Suprapubic skin (tissue), 4 donors: ENCODE results near the gene ZNF507.

ENCODE experiments used
- POLR2A ChIP-seq, 2 donors: fragments of 450-650 bp; IDR thresholded peaks; one replicate each; pipeline ENCODE4 v1.6.1; 2017; ENCODE audit warnings: antibody characterized with exemption in 2 of 2, mild to moderate bottlenecking in 2 of 2, moderate library complexity in 2 of 2
- POLR2AphosphoS5 ChIP-seq, 3 donors: sonication (generic); formaldehyde crosslinking; IDR thresholded peaks; one replicate each; pipeline ENCODE4 v1.6.1; 2017; ENCODE audit warnings: antibody characterized with exemption in 3 of 3
- TF ChIP-seq, protein P1 (sequence below), 2 donors: fragments of 200-600 bp in 1 of 2; fragments of 450-650 bp in 1 of 2; sonication (generic) in 1 of 2; IDR thresholded peaks; one replicate each; pipeline ENCODE4 v1.5.1; 2016 to 2019; ENCODE audit warnings: antibody characterized with exemption in 2 of 2, mild to moderate bottlenecking in 1 of 2, moderate library complexity in 1 of 2

DNA sequence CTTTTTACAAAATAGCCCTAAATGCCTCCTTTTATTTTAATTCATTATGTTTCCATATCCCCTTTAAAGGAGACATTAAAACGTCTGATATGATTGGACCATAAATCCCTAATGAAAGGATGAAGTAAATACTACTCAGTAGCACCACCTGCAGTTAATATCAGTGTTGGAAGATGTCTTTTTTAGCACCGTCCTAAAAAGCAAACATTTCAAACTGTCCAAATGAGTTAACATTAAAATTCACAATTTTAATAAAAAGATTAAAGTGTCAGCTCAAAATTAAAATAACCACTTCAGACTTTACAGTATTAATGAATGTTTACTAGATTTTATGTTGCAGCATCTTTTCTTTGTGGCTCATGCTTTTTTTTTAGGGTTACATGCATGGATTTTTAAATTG, 12.3 kb downstream of the ZNF507 start:
- no peak for TF ChIP-seq POLR2A (IDR thresholded peaks at IDR 0.05)
- TF ChIP-seq, protein P1, sequence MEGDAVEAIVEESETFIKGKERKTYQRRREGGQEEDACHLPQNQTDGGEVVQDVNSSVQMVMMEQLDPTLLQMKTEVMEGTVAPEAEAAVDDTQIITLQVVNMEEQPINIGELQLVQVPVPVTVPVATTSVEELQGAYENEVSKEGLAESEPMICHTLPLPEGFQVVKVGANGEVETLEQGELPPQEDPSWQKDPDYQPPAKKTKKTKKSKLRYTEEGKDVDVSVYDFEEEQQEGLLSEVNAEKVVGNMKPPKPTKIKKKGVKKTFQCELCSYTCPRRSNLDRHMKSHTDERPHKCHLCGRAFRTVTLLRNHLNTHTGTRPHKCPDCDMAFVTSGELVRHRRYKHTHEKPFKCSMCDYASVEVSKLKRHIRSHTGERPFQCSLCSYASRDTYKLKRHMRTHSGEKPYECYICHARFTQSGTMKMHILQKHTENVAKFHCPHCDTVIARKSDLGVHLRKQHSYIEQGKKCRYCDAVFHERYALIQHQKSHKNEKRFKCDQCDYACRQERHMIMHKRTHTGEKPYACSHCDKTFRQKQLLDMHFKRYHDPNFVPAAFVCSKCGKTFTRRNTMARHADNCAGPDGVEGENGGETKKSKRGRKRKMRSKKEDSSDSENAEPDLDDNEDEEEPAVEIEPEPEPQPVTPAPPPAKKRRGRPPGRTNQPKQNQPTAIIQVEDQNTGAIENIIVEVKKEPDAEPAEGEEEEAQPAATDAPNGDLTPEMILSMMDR (IDR thresholded peaks at IDR 0.05), result no peak
- TF ChIP-seq POLR2AphosphoS5 (IDR thresholded peaks at IDR 0.05), result no peak
